GM10266 (cell line): ENCODE data around the gene UBE2QL1.

Experiments
- DNase-seq: peaks from one replicate; pipeline ENCODE4 v3.0.0; 2012; ENCODE audit errors: extremely low spot score
- CTCF ChIP-seq: IDR thresholded peaks from 2 replicates; pipeline ENCODE4 v1.5.1; 2012; ENCODE audit warnings: mild to moderate bottlenecking, low read depth; ENCODE audit not compliant: control insufficient read depth, insufficient read depth; ENCODE audit errors: missing control alignments

The UBE2QL1 gene

GRCh38 chr5:6516823-6517222 lies 68.2 kb downstream of the UBE2QL1 start:
- DNase-seq, result no peak
- no peak for TF ChIP-seq CTCF

GRCh38 chr5:6517510-6517909 lies 68.9 kb downstream of the UBE2QL1 start:
- DNase-seq, result no peak

GRCh38 chr5:6518298-6519057 lies 69.8 kb downstream of the UBE2QL1 start:
- DNase-seq, result no peak
- TF ChIP-seq CTCF, result no peak

More at GRCh38 chr5:6517510-6517909, 68.9 kb downstream of the UBE2QL1 start:
- no peak for TF ChIP-seq CTCF

GRCh38 chr5:6520201-6520600 lies 71.5 kb downstream of the UBE2QL1 start:
- no peak for DNase-seq
- no peak for TF ChIP-seq CTCF

- no peak for DNase-seq
- no peak for TF ChIP-seq CTCF
These were observed 73.7 kb downstream of the UBE2QL1 start for GRCh38 chr5:6522331-6522730.

- no peak for TF ChIP-seq CTCF
- no peak for DNase-seq
These were observed 74.3 kb downstream of the UBE2QL1 start for GRCh38 chr5:6522923-6523322.

- no peak for DNase-seq
- peak; percentile 26 for TF ChIP-seq CTCF
These were observed 76.8 kb downstream of the UBE2QL1 start for GRCh38 chr5:6525422-6525821.
